Panc1 (cell line): ENCODE data around the gene IL17RE. TPM values are rescaled to one million over a fixed set of nuclear protein-coding genes. Genes with fewer than 3 reads are reported as not detected.
A peak's percentile ranks its signal among the peaks of the same experiment; 100 is the strongest.

ENCODE experiments used
- ATAC-seq: fragments of 200-7000 bp; cut with Tn5 transposase; 2 replicates; pipeline ENCODE4 v1.9.1; 2020; ENCODE audit warnings: mild to moderate bottlenecking, moderate library complexity
- BruUV-seq: library from RNA; stranded (reverse); fragments of 400-500 nt; replicated peaks from 2 replicates; lab custom pipeline; 2021; lab: Mats Ljungman, UMichigan
- CTCF ChIA-PET: fragments of 300-600 bp; sonication (Branson Sonifier 250); formaldehyde crosslinking; loops from one replicate; lab custom pipeline; 2022; ENCODE audit warnings: antibody characterized with exemption; lab: Charles Lee
- POLR2A ChIA-PET: fragments of 300-600 bp; sonication (Branson Sonifier 250); formaldehyde crosslinking; loops from one replicate; lab custom pipeline; 2022; ENCODE audit warnings: antibody characterized with exemption; lab: Charles Lee
- DNase-seq: peaks from one replicate; pipeline ENCODE4 v3.0.0-alpha.2; 2010; ENCODE audit warnings: low read depth, low spot score
- H3K27ac ChIP-seq: 2 replicates; pipeline ENCODE4 v1.5.1; 2011; ENCODE audit warnings: mild to moderate bottlenecking, low read length, inconsistent platforms
- H3K27me3 ChIP-seq: fragments of 200-500 bp; sonication (Bioruptor generic); 2 replicates; pipeline ENCODE4 v1.6.0; 2014; ENCODE audit warnings: low read length, inconsistent platforms; ENCODE audit not compliant: control insufficient read depth, insufficient read depth
- H3K36me3 ChIP-seq: fragments of 200-500 bp; sonication (Bioruptor generic); 2 replicates; pipeline ENCODE4 v1.5.1; 2014; ENCODE audit warnings: inconsistent platforms, mild to moderate bottlenecking, low read length, moderate library complexity; ENCODE audit not compliant: control insufficient read depth, insufficient read depth
- H3K4me1 ChIP-seq: 2 replicates; pipeline ENCODE4 v1.5.1; 2011; ENCODE audit warnings: inconsistent platforms, mild to moderate bottlenecking, low read length, moderate library complexity; ENCODE audit not compliant: control insufficient read depth, insufficient read depth
- H3K4me3 ChIP-seq, 2 experiments: 2 replicates each; pipeline ENCODE4 v1.5.1; 2011 to 2012; ENCODE audit warnings: low read depth in 2 of 2, low read length in 2 of 2, mild to moderate bottlenecking in 2 of 2, inconsistent platforms in 1 of 2, moderate library complexity in 1 of 2
- H3K9me3 ChIP-seq: fragments of 200-500 bp; sonication (Bioruptor generic); 2 replicates; pipeline ENCODE4 v1.5.1; 2014; ENCODE audit warnings: low read depth, mild to moderate bottlenecking, inconsistent platforms, low read length, moderate library complexity; ENCODE audit not compliant: control insufficient read depth, insufficient read depth
- POLR2AphosphoS5 ChIP-seq: IDR thresholded peaks from 2 replicates; pipeline ENCODE4 v1.6.1; 2012; ENCODE audit warnings: mild to moderate bottlenecking, low read depth, low read length, moderate library complexity
- SIN3A ChIP-seq: IDR thresholded peaks from 2 replicates; pipeline ENCODE4 v1.6.1; 2012; ENCODE audit warnings: low read depth, mild to moderate bottlenecking, low read length, moderate library complexity, borderline replicate concordance; ENCODE audit not compliant: insufficient read depth
- in situ Hi-C: cut with HindIII; loops from 2 replicates; pipeline ENCODE4 v1.10.0; 2016; ENCODE audit warnings: low sequenced_read_pairs, low pct_unique_long_range_greater_than_20kb
- intact Hi-C: fragments of 100-400 bp; cut with micrococcal nuclease; formaldehyde crosslinking; loops from one replicate; pipeline ENCODE4 v1.10.0; 2022; ENCODE audit not compliant: unreplicated experiment
- total RNA-seq: library from RNA; stranded (reverse); gene quantifications from one replicate; pipeline ENCODE4 v1.2.1, GENCODE V29; 2021; ENCODE audit not compliant: unreplicated experiment
- TF ChIP-seq, protein P1 (sequence below), 2 experiments: IDR thresholded peaks; 2 replicates each; pipeline ENCODE4 v1.6.1; 2011 to 2012; ENCODE audit warnings: low read depth in 2 of 2, control low read depth in 1 of 2, low read length in 1 of 2, mild to moderate bottlenecking in 1 of 2, moderate library complexity in 1 of 2; ENCODE audit not compliant: insufficient read depth in 1 of 2

Gene IL17RE
- total RNA-seq, 1 experiment from 2014 or later: 1.1 TPM

DNA sequence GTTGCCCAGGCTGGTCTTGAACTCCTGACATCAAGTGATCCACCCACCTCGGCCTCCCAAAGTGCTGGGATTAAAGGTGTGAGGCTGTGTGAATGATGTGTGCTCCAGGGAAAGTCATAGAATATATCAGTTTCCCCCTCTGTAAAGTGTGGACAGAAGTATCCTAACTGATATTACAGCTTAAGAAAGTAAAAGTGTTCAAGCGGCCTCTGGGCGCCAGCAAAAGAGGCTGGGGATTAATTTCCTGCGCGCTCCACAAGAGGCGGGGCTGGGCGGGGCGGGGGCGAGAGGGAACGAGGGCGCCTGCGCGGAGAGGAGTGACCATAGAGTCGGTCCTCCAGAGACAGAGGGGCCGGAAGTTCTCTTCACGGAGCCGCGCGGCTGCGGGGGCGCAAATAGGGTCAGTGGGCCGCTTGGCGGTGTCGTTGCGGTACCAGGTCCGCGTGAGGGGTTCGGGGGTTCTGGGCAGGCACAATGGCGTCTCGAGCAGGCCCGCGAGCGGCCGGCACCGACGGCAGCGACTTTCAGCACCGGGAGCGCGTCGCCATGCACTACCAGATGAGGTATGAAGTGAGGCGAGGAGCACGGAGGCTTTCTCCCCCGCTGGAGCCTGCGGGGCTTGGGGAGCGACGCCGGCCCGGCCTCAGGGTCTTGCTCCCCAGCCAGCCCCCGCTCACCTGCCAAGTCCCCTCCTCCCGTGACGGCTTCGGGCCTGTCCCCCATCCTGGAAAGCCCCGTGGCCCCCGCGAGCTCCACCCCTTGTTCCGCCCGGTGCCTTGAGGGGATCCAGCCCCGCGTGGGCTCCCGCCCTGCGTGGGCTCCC lies 12.2 kb upstream of the IL17RE start, which contains the start of gene JAGN1:
Gene JAGN1 (plus strand): TSS at position 362 of the 823 bp plus-strand sequence. CDS start 113 bp downstream, at position 475.
- Histone ChIP-seq H3K4me3 (peak within 1 kb of the TSS; percentile 84 to 90), H3K36me3 (peaks cover 8% of the 10 kb centered on the region; the same call in 1 of the 2 replicates), H3K27ac (peak within 1 kb of the TSS; percentile 94), H3K27me3 (no peaks in the 10 kb centered on the region), H3K4me1 (peaks cover 3% of the 10 kb centered on the region; the same call in 1 of the 2 replicates), H3K9me3 (no peaks in the 10 kb centered on the region)
- BruUV-seq: no TSS peak
- CTCF ChIA-PET: no interaction called here
- DNase-seq: peak; percentile 35
- intact Hi-C loops: no loop called here
- ATAC-seq: peak; percentile 91
- POLR2A ChIA-PET: no interaction called here
- TF ChIP-seq, protein P1, sequence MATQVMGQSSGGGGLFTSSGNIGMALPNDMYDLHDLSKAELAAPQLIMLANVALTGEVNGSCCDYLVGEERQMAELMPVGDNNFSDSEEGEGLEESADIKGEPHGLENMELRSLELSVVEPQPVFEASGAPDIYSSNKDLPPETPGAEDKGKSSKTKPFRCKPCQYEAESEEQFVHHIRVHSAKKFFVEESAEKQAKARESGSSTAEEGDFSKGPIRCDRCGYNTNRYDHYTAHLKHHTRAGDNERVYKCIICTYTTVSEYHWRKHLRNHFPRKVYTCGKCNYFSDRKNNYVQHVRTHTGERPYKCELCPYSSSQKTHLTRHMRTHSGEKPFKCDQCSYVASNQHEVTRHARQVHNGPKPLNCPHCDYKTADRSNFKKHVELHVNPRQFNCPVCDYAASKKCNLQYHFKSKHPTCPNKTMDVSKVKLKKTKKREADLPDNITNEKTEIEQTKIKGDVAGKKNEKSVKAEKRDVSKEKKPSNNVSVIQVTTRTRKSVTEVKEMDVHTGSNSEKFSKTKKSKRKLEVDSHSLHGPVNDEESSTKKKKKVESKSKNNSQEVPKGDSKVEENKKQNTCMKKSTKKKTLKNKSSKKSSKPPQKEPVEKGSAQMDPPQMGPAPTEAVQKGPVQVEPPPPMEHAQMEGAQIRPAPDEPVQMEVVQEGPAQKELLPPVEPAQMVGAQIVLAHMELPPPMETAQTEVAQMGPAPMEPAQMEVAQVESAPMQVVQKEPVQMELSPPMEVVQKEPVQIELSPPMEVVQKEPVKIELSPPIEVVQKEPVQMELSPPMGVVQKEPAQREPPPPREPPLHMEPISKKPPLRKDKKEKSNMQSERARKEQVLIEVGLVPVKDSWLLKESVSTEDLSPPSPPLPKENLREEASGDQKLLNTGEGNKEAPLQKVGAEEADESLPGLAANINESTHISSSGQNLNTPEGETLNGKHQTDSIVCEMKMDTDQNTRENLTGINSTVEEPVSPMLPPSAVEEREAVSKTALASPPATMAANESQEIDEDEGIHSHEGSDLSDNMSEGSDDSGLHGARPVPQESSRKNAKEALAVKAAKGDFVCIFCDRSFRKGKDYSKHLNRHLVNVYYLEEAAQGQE (IDR thresholded peaks at IDR 0.05; ENCODE audit: insufficient read depth in 1 of 2, low read depth in 2 of 2, low read length in 1 of 2): no peak
- peak; percentile 81 for TF ChIP-seq POLR2AphosphoS5
- in situ Hi-C loops: no loop called here

DNA sequence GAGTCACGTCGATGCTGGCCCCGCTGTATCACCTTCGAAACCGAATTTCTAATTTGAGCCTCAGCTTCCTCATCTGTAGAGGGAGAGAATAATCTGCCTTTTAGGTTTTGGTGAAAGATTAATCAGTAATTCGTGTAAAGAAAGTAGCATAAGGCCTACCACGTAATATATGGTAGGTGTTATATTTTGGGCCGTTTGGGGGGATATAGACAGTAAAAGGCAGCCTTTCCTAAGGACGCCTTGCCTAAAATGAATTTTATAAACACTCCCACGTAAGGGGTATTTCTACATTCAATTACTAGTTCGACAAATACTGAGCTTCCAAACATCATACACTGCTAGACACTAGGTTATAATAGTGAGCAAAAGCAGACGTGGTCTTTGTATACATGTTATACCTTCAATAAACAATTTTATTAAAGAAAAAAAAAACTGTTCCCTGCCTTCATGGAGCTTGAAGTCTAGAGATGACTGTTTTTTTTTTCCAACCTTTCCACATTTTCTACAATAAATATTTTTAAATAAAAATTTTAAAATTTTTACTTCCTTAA lies 11.5 kb upstream of the IL17RE start:
- intact Hi-C loops (no loop called here), in situ Hi-C loops (no loop called here)
- no peak for TF ChIP-seq SIN3A
- TF ChIP-seq, protein P1 (IDR thresholded peaks at IDR 0.05; ENCODE audit: insufficient read depth in 1 of 2, low read depth in 2 of 2, low read length in 1 of 2): no peak
- Histone ChIP-seq H3K27me3 (no peaks in the 10 kb centered on the region), H3K4me1 (peaks cover 3% of the 10 kb centered on the region; the same call in 1 of the 2 replicates), H3K27ac (peak overlapping the region; percentile 94), H3K9me3 (no peaks in the 10 kb centered on the region), H3K4me3 (peak overlapping the region; percentile 84 to 90), H3K36me3 (peaks cover 8% of the 10 kb centered on the region; the same call in 1 of the 2 replicates)
- DNase-seq: no peak
- BruUV-seq: TSS peak; percentile 81
- ChIA-PET CTCF (no interaction called here), POLR2A (interaction anchor here (0.7 kb wide), 1 partner anchor 25 kb away, joined by 3 read pairs; no protein-coding TSS in a partner anchor)
- no peak for ATAC-seq
